GM12878 (cell line): ENCODE measurements around the gene SPIB. TPM values are rescaled to one million over a fixed set of nuclear protein-coding genes. Genes with fewer than 3 reads are reported as not detected.
A peak's percentile ranks its signal among the peaks of the same experiment; 100 is the strongest.

Experiments
- BRCA1 ChIP-seq: IDR thresholded peaks from 2 replicates; pipeline ENCODE4 v1.6.1; 2011; ENCODE audit warnings: low read depth, low read length, improper control_type of control experiment
- CBX3 ChIP-seq: fragments of 200-600 bp; sonication (generic); IDR thresholded peaks from 2 replicates; pipeline ENCODE4 v1.6.1; 2016; ENCODE audit warnings: low read depth, borderline replicate concordance
- CTCF ChIP-seq, 3 experiments: IDR thresholded peaks in 2 of 3; conservative IDR thresholded peaks in 1 of 3; 2 replicates each; pipeline ENCODE4 v1.5.1; 2011; ENCODE audit warnings: low read depth in 3 of 3, low read length in 3 of 3, mild to moderate bottlenecking in 3 of 3, control low read depth in 2 of 3, moderate library complexity in 2 of 3, inconsistent platforms in 1 of 3, mixed read lengths in 1 of 3; ENCODE audit not compliant: control insufficient read depth in 2 of 3, insufficient read depth in 1 of 3; ENCODE audit errors: extremely low read depth in 1 of 3
- DPF2 ChIP-seq: fragments of 450-650 bp; IDR thresholded peaks from 2 replicates; pipeline ENCODE4 v1.6.1; 2017; ENCODE audit warnings: mild to moderate bottlenecking
- EGR1 ChIP-seq, 2 experiments: IDR thresholded peaks; 1 replicate in 1 of 2; 2 replicates in 1 of 2; pipeline ENCODE4 v1.6.1; 2011 to 2012; ENCODE audit warnings: low read depth in 2 of 2, low read length in 2 of 2, borderline replicate concordance in 1 of 2, mild to moderate bottlenecking in 1 of 2, moderate library complexity in 1 of 2
- EZH2 ChIP-seq: IDR thresholded peaks from 2 replicates; pipeline ENCODE4 v1.6.1; 2012; ENCODE audit warnings: low read depth, mild to moderate bottlenecking, control low read depth, inconsistent platforms, low read length, borderline replicate concordance; ENCODE audit not compliant: control insufficient read depth
- HDGF ChIP-seq: fragments of 450-650 bp; IDR thresholded peaks from 2 replicates; pipeline ENCODE4 v1.6.1; 2016; ENCODE audit warnings: antibody characterized with exemption
- IKZF2 ChIP-seq, 2 experiments: fragments of 450-650 bp; IDR thresholded peaks; 2 replicates each; pipeline ENCODE4 v1.6.1; 2017; ENCODE audit warnings: mild to moderate bottlenecking in 2 of 2, moderate library complexity in 2 of 2
- LARP7 ChIP-seq: fragments of 450-650 bp; IDR thresholded peaks from 2 replicates; pipeline ENCODE4 v1.6.1; 2017; ENCODE audit warnings: mild to moderate bottlenecking
- MAX ChIP-seq: IDR thresholded peaks from 2 replicates; pipeline ENCODE4 v1.6.1; 2012; ENCODE audit warnings: low read depth, low read length, improper control_type of control experiment
- MEF2A ChIP-seq: IDR thresholded peaks from 2 replicates; pipeline ENCODE4 v1.6.1; 2011; ENCODE audit warnings: low read depth, mild to moderate bottlenecking, low read length, moderate library complexity; ENCODE audit not compliant: insufficient read depth
- MEF2B ChIP-seq: fragments of 450-650 bp; IDR thresholded peaks from 2 replicates; pipeline ENCODE4 v1.6.1; 2018; ENCODE audit warnings: mild to moderate bottlenecking, moderate library complexity; ENCODE audit not compliant: partially characterized antibody, poor library complexity, severe bottlenecking
- NFYA ChIP-seq: IDR thresholded peaks from 2 replicates; pipeline ENCODE4 v1.6.1; 2011; ENCODE audit warnings: low read depth, mild to moderate bottlenecking, low read length, improper control_type of control experiment, borderline replicate concordance
- NR2C2 ChIP-seq: IDR thresholded peaks from 2 replicates; pipeline ENCODE4 v1.6.1; 2011; ENCODE audit warnings: borderline replicate concordance, low read depth; ENCODE audit not compliant: control insufficient read depth, insufficient read length
- PAX8 ChIP-seq: fragments of 450-650 bp; IDR thresholded peaks from 2 replicates; pipeline ENCODE4 v1.6.1; 2017; ENCODE audit warnings: mild to moderate bottlenecking, moderate library complexity
- RAD21 ChIP-seq: IDR thresholded peaks from 2 replicates; pipeline ENCODE4 v1.6.1; 2011; ENCODE audit warnings: mild to moderate bottlenecking, low read depth, low read length, moderate library complexity; ENCODE audit not compliant: insufficient read depth
- RELB ChIP-seq: fragments of 450-650 bp; IDR thresholded peaks from 2 replicates; pipeline ENCODE4 v1.6.1; 2017; ENCODE audit warnings: low read depth, mild to moderate bottlenecking, moderate library complexity
- SIX5 ChIP-seq: IDR thresholded peaks from 2 replicates; pipeline ENCODE4 v1.6.1; 2011; ENCODE audit warnings: mild to moderate bottlenecking, low read depth, low read length, moderate library complexity; ENCODE audit not compliant: severe bottlenecking
- SKIL ChIP-seq: fragments of 450-650 bp; IDR thresholded peaks from 2 replicates; pipeline ENCODE4 v1.6.1; 2017; ENCODE audit warnings: mild to moderate bottlenecking, low read depth, inconsistent platforms; ENCODE audit not compliant: poor library complexity, severe bottlenecking
- SP1 ChIP-seq: IDR thresholded peaks from one replicate; pipeline ENCODE4 v1.6.1; 2011; ENCODE audit warnings: low read depth, low read length
- YY1 ChIP-seq: IDR thresholded peaks from 2 replicates; pipeline ENCODE4 v1.6.1; 2011; ENCODE audit warnings: low read depth, mild to moderate bottlenecking, low read length
- ZNF217 ChIP-seq: fragments of 450-650 bp; IDR thresholded peaks from 2 replicates; pipeline ENCODE4 v1.6.1; 2017; ENCODE audit warnings: antibody characterized with exemption, mild to moderate bottlenecking
- ZNF24 ChIP-seq: fragments of 450-650 bp; IDR thresholded peaks from 2 replicates; pipeline ENCODE4 v1.6.1; 2017; ENCODE audit warnings: antibody characterized with exemption, mild to moderate bottlenecking
- ZNF384 ChIP-seq: IDR thresholded peaks from 2 replicates; pipeline ENCODE4 v1.6.1; 2012; ENCODE audit warnings: low read depth, mild to moderate bottlenecking, low read length, improper control_type of control experiment, borderline replicate concordance
- polyA plus RNA-seq, 11 experiments: library from polyadenylated mRNA; depleted of rRNA in 4 of 11; unstranded in 6 of 11; stranded (reverse) in 5 of 11; fragments of >200 nt; fragmentation: Nextera tagmentation in 4 of 11; fragmentation: Illumina TruSeq in 1 of 11; extraction: Ambion mirVana in 4 of 11; extraction: Trizol in 1 of 11; gene quantifications; 1 replicate in 1 of 11; 2 replicates in 10 of 11; pipeline versions ENCODE4 v1.2.1 to v1.2.3, GENCODE V29; 2011 to 2016; ENCODE audit warnings: inconsistent platforms in 2 of 11, missing spikeins in 2 of 11, low read depth in 1 of 11
- total RNA-seq, 4 experiments: library from RNA; depleted of rRNA in 3 of 4; stranded (reverse); fragments of >200 nt in 3 of 4; fragmentation: Illumina TruSeq in 1 of 4; extraction: Trizol in 1 of 4; gene quantifications; 2 replicates each; pipeline versions ENCODE4 v1.2.1 to v1.2.3, GENCODE V29; 2013 to 2021

Gene SPIB
- total and polyA plus RNA-seq, 10 of the 15 experiments (the other 5 are each of a cell fraction or from before 2014, with no cell fraction given), result 3.5 to 123 (median 56.0) TPM

- TF ChIP-seq EGR1 (IDR thresholded peaks at IDR 0.05; ENCODE audit: borderline replicate concordance in 1 of 2, low read depth in 2 of 2, low read length in 2 of 2) (peak in 1 of 2 experiments; percentile 92; a peak in 2 of 3 replicates), YY1 (peak; percentile 59), SP1 (peak; percentile 31), DPF2 (no peak), CBX3 (no peak), ZNF217 (no peak), HDGF (peak; percentile 88), CTCF (IDR thresholded peaks at IDR 0.05 in 2 of 3, conservative IDR thresholded peaks at IDR 0.05 in 1 of 3; ENCODE audit: control insufficient read depth in 2 of 3, extremely low read depth in 1 of 3, insufficient read depth in 1 of 3, low read depth in 3 of 3, low read length in 3 of 3) (peak; percentile 85 to 94 (median 89)), ZNF24 (no peak), PAX8 (no peak), EZH2 (no peak), NR2C2 (no peak), LARP7 (peak; percentile 67), MEF2A (no peak), ZNF384 (no peak), SKIL (no peak), IKZF2 (IDR thresholded peaks at IDR 0.05) (peak in 1 of 2 experiments; percentile 17; a peak in 1 of 4 replicates), MAX (peak; percentile 90), RAD21 (peak; percentile 64), MEF2B (peak; percentile 53), SIX5 (no peak), BRCA1 (no peak), RELB (no peak; the same call in 1 of the 2 replicates), NFYA (no peak)
These were observed 3.7 kb upstream of the SPIB start (continued) for GRCh38 chr19:50414864-50415660.
